Cardiac fibroblast (primary cell): ENCODE data around the gene ENDOD1.

Source experiments
- DNase-seq, 2 donors: peaks; one replicate each; pipeline versions ENCODE4 v3.0.0 to v3.0.0-alpha.2; 2010; ENCODE audit warnings: low read depth in 2 of 2
- H3K4me3 ChIP-seq, 2 donors: replicated peaks in 1 of 2; 1 replicate in 1 of 2; 2 replicates in 1 of 2; pipeline ENCODE4 v1.5.1; 2011; ENCODE audit warnings: low read depth in 2 of 2, low read length in 2 of 2, mild to moderate bottlenecking in 2 of 2, moderate library complexity in 1 of 2
- TF ChIP-seq, protein P1 (sequence below): IDR thresholded peaks from one replicate; pipeline ENCODE4 v1.5.1; 2011; ENCODE audit warnings: low read depth, mild to moderate bottlenecking, low read length, inconsistent platforms

ENDOD1 gene

DNA sequence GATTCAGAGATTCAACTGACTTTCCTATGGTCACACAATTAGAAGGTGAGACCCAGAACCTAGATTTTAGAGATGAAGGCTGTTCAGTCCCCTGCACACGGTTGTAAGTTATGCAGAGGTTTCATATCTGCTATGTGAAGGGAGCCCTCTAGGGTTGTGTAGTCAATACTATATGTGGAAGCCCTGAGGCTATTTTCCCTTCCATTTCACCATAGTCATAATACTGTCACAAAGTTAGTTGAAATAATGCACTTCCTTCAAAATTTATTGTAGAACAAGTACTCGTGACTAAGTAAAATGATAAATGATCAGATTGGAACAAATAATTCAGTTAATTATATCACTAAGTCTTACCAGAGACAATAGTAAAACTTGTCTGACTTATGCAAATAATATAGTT, 48.8 kb downstream of the ENDOD1 start:
- no peak overlapping the region for H3K4me3 ChIP-seq
- TF ChIP-seq, protein P1, sequence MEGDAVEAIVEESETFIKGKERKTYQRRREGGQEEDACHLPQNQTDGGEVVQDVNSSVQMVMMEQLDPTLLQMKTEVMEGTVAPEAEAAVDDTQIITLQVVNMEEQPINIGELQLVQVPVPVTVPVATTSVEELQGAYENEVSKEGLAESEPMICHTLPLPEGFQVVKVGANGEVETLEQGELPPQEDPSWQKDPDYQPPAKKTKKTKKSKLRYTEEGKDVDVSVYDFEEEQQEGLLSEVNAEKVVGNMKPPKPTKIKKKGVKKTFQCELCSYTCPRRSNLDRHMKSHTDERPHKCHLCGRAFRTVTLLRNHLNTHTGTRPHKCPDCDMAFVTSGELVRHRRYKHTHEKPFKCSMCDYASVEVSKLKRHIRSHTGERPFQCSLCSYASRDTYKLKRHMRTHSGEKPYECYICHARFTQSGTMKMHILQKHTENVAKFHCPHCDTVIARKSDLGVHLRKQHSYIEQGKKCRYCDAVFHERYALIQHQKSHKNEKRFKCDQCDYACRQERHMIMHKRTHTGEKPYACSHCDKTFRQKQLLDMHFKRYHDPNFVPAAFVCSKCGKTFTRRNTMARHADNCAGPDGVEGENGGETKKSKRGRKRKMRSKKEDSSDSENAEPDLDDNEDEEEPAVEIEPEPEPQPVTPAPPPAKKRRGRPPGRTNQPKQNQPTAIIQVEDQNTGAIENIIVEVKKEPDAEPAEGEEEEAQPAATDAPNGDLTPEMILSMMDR, result peak; percentile 27
- peak in 1 of 2 donors; percentile 45 for DNase-seq

DNA sequence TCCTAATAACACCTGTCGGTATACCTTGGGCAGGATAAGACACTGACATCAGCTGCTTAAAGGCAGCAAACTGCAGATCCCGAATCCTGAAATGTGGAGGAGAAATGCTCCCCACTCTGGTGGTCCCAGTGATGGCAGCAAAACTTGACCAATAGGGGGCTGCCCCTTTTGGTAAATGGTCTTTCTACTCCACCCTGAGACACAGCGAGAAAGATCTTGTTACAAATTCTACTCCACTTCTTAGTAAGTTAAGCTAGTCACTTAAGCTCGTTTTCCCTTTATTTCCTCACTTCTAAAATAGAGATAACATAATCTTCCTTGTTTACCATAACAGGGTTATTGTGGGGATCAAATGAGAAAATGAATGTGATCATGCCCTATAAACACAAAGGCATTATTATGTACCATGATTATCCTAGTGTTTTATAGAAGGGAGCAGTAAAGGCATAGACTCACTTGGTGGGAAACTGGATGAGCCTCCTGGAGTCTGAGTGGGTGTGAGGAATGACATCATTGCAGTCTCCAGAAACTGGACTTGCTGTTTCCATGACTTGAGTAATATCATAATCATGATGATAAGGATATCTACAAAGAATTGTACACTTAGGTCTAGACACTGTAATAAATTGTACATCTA, 50.9 kb downstream of the ENDOD1 start:
- TF ChIP-seq, protein P1, result no peak
- H3K4me3 ChIP-seq, result no peak overlapping the region
- peak; percentile 50 to 55 for DNase-seq

GRCh38 chr11:95142431-95142830, 52.8 kb downstream of the ENDOD1 start:
- no peak overlapping the region for H3K4me3 ChIP-seq
- DNase-seq, result no peak
- TF ChIP-seq, protein P1, result no peak

DNA sequence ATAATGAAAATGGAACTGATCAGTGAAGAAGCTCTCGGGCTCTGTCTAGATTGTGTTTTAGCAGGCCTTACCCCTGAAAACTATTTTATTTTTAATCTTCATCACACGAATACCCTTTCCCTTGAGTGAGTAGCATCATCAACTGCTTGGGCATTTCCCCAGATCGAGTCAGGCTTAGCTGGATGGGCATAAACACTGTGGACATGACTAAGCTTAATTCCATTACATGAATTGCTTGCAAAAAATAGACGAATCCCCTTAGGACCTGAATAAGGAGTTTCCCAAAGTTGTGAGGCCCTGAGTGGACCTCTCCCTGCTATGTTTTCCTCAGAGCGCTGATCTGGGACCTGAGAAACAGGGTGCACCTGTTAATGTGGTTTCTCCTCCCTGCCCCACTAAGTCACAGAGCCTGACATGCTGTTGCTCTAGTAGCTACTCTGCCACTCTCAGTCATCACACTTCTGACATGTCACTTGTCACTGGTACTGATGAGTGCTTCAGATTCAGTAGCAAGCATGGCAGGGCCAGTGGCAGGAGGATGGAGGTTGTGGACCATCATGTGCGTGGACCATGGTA, 53.5 kb downstream of the ENDOD1 start:
- no peak overlapping the region for H3K4me3 ChIP-seq
- peak in 1 of 2 donors; percentile 77 for DNase-seq
- TF ChIP-seq, protein P1, result no peak

DNA sequence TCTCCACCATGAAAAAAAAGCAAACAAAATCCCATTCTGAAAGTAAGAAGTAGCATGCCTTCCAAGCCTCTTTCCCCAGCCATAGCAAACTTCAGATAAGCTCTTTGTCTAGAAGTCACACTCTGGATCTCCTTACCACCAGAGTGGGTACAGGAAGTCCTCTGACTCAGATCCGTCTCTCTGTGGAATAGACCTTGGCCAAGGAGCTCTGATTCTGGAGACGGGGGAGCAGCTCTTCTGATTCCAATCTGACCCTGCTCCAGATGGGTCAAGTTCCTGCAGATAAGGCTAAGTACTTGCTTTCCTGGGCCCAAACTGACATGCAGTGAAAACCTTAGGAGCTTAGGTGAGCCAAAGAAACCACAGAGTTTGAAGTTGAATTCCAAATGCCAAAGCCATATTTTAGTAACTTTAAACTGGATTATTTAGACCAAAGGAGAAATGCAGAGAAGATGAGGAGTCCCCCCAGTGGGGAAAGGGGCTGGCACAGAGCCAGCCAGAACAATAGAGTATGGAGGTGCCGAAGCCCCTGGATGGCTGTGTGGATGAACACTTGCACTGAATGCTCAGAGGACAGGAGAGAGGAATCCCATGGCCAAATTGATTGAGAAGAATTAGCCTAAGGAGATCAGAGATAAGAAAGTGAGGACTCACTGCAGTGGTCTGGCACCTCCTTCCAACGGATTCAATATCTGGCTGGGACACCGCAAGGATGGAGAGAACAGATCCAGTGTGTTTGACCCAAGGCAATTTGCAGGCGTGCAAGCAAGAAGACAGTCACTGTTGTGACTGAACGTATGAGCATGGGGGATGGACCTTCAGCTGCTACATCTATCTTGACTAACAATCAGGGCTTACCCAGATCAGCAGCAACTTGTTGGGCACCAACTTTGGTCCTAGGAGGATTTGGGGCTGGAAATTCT, 54.9 kb downstream of the ENDOD1 start:
- no peak overlapping the region for H3K4me3 ChIP-seq
- TF ChIP-seq, protein P1, result no peak
- DNase-seq, result peak; percentile 31 to 50

DNA sequence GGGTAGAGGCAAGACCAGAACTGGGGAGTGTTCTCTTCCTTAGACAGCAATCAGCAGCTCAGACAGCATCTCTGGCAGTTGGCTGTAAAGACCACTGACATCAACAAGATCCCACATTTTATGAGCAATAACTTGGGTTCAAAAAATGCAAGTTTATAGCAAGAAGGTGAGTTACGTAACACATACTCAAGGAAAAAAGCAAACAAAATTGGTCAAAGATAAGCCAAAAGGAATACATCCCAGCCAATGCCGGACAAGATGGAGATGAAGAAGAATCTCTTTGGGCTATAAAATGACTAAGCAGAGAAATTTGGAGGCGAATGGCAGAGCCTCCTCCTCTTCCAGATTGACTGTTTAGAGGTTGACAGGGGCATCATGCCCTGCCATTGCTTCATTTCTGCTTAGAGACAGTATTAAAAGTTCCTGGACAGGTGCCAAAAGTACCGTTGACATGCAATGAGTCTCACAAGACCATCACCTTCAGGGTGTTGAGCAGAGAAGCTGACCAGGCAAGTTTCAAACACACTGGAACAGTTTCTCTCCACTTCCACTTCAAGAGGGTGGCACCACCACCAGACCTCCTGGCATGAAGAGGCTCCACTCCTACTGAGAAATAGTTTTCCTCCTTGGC, 55.9 kb downstream of the ENDOD1 start:
- TF ChIP-seq, protein P1, result no peak
- H3K4me3 ChIP-seq, result no peak overlapping the region
- no peak for DNase-seq
